SK-N-MC (cell line): ENCODE measurements around the gene NYAP2.

Source experiments
- DNase-seq: peaks from one replicate; pipeline ENCODE4 v3.0.0-alpha.2; 2011; ENCODE audit warnings: low read depth, low spot score
- H3K27ac ChIP-seq: fragments of 200-600 bp; sonication (generic); 2 replicates; pipeline ENCODE4 v1.5.1; 2016; ENCODE audit warnings: mixed run types
- H3K36me3 ChIP-seq: fragments of 200-600 bp; sonication (generic); 2 replicates; pipeline ENCODE4 v1.6.1; 2017; ENCODE audit warnings: antibody characterized with exemption, low read length, mixed read lengths; ENCODE audit not compliant: insufficient read depth
- H3K4me3 ChIP-seq: fragments of 200-600 bp; sonication (generic); 2 replicates; pipeline ENCODE4 v1.5.1; 2016
- H3K9ac ChIP-seq: fragments of 200-600 bp; sonication (generic); 2 replicates; pipeline ENCODE4 v1.8.0; 2017; ENCODE audit warnings: mixed run types, mixed read lengths; ENCODE audit not compliant: insufficient read length
- H3K9me3 ChIP-seq: fragments of 200-600 bp; sonication (generic); 2 replicates; pipeline ENCODE4 v1.6.1; 2017; ENCODE audit warnings: low read depth, mild to moderate bottlenecking, antibody characterized with exemption, low read length, moderate library complexity, mixed read lengths
- EZH2 ChIP-seq: fragments of 200-600 bp; sonication (generic); IDR thresholded peaks from one replicate; pipeline ENCODE4 v1.6.1; 2017; ENCODE audit warnings: antibody characterized with exemption
- FOXP2 ChIP-seq: optimal IDR thresholded peaks from 2 replicates; pipeline ENCODE3; 2011; ENCODE audit warnings: mild to moderate bottlenecking, moderate library complexity; ENCODE audit not compliant: insufficient read depth; ENCODE audit errors: extremely low read length, control extremely low read depth
- POLR2AphosphoS5 ChIP-seq: IDR thresholded peaks from 2 replicates; pipeline ENCODE4 v1.6.1; 2012; ENCODE audit warnings: mild to moderate bottlenecking, low read depth, low read length, borderline replicate concordance

The NYAP2 gene

DNA sequence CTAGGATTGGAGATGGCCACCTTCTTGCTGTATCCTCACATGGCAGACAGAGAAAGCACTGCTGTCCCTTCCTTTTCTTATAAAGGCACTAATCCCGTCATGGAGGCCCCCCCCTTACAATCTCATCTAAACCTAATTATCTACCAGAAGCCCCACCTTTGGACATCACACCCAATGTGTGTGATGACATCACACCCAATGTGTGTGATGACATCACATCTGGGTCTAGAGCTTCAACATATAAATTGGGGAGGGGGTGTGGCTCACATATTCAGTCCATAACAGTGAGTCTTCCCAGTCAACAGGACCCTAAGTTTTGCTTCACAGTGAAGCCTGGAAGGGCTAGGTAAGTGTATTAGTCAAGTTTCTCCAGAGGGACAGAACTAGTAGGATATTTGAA is 213.1 kb downstream of the NYAP2 start:
- TF ChIP-seq POLR2AphosphoS5 (no peak), EZH2 (no peak), FOXP2 (no peak)
- no peaks in the 10 kb centered on the region for H3K36me3 ChIP-seq
- H3K27ac ChIP-seq, result no peak overlapping the region
- DNase-seq, result no peak
- H3K9me3 ChIP-seq, result no peaks in the 10 kb centered on the region
- no peak overlapping the region for H3K9ac ChIP-seq
- no peak overlapping the region for H3K4me3 ChIP-seq

- H3K27ac ChIP-seq, result no peak overlapping the region
- TF ChIP-seq POLR2AphosphoS5 (no peak), FOXP2 (no peak), EZH2 (no peak)
- no peaks in the 10 kb centered on the region for H3K36me3 ChIP-seq
- H3K4me3 ChIP-seq, result no peak overlapping the region
- H3K9me3 ChIP-seq, result no peaks in the 10 kb centered on the region
- no peak for DNase-seq
- H3K9ac ChIP-seq, result no peak overlapping the region
Measured at GRCh38 chr2:225614915-225615314, 215.4 kb downstream of the NYAP2 start.

GRCh38 chr2:225615514-225615913 is 216.0 kb downstream of the NYAP2 start:
- Histone ChIP-seq H3K9ac (no peak overlapping the region), H3K27ac (no peak overlapping the region), H3K4me3 (no peak overlapping the region), H3K9me3 (no peaks in the 10 kb centered on the region), H3K36me3 (no peaks in the 10 kb centered on the region)
- no peak for DNase-seq
- TF ChIP-seq POLR2AphosphoS5 (no peak), FOXP2 (no peak), EZH2 (no peak)

GRCh38 chr2:225616372-225616771 is 216.9 kb downstream of the NYAP2 start:
- TF ChIP-seq POLR2AphosphoS5 (no peak), FOXP2 (no peak), EZH2 (no peak)
- Histone ChIP-seq H3K9ac (no peak overlapping the region), H3K9me3 (no peaks in the 10 kb centered on the region), H3K27ac (no peak overlapping the region), H3K4me3 (no peak overlapping the region), H3K36me3 (no peaks in the 10 kb centered on the region)
- DNase-seq, result no peak

DNA sequence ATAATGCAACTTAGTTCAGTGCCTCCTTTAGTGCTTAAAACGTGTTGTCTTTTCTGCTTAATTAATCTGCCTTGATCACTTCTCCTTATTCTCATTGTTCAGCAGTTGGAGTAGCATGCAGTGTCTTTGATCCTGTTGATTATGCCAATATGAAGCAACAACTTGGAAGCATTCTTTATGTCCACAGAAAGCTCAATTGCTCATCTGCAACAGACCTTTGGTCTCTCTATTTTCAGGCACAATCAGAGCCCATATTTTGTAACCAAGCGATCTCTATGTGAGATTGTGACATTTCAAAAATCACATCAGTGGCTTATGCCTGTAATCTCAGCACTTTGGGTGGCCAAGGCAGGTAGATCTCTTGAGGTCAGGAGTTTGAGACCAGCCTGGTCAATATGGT is 217.3 kb downstream of the NYAP2 start:
- Histone ChIP-seq H3K9ac (no peak overlapping the region), H3K9me3 (no peaks in the 10 kb centered on the region), H3K36me3 (no peaks in the 10 kb centered on the region), H3K27ac (no peak overlapping the region), H3K4me3 (no peak overlapping the region)
- no peak for DNase-seq
- TF ChIP-seq POLR2AphosphoS5 (no peak), FOXP2 (no peak), EZH2 (no peak)

- Histone ChIP-seq H3K27ac (no peak overlapping the region), H3K36me3 (no peaks in the 10 kb centered on the region), H3K4me3 (no peak overlapping the region), H3K9me3 (no peaks in the 10 kb centered on the region), H3K9ac (no peak overlapping the region)
- no peak for DNase-seq
- TF ChIP-seq EZH2 (no peak), FOXP2 (no peak), POLR2AphosphoS5 (no peak)
Measured at GRCh38 chr2:225620227-225620626, 220.7 kb downstream of the NYAP2 start.

- Histone ChIP-seq H3K36me3 (no peaks in the 10 kb centered on the region), H3K9ac (no peak overlapping the region), H3K4me3 (no peak overlapping the region), H3K27ac (no peak overlapping the region), H3K9me3 (no peaks in the 10 kb centered on the region)
- no peak for DNase-seq
- TF ChIP-seq POLR2AphosphoS5, result no peak
- no peak for TF ChIP-seq EZH2
- TF ChIP-seq FOXP2, result no peak
Measured at GRCh38 chr2:225630824-225631533, 231.5 kb downstream of the NYAP2 start.

DNA sequence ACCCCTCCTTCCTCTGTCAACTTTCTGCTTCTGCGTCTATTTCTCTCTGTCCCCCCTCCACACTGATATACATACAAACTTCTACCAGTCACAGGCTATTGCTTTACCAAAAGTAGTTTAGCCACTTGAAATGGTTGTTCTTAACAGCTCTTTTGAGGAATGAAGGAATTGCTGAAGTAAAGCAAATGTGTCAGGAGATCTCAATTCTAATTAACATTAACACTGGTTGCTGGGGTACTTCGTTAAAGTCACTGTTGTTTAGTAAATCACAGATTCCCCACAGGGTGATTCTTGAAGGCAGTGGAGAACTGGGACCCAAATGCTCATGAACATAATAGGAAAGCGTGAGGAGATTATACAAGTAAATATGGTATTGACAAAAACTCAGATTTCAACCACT is 232.8 kb downstream of the NYAP2 start:
- no peak for DNase-seq
- Histone ChIP-seq H3K4me3 (no peak overlapping the region), H3K9ac (no peak overlapping the region), H3K36me3 (no peaks in the 10 kb centered on the region), H3K27ac (no peak overlapping the region), H3K9me3 (no peaks in the 10 kb centered on the region)
- TF ChIP-seq EZH2 (no peak), POLR2AphosphoS5 (no peak), FOXP2 (no peak)

DNA sequence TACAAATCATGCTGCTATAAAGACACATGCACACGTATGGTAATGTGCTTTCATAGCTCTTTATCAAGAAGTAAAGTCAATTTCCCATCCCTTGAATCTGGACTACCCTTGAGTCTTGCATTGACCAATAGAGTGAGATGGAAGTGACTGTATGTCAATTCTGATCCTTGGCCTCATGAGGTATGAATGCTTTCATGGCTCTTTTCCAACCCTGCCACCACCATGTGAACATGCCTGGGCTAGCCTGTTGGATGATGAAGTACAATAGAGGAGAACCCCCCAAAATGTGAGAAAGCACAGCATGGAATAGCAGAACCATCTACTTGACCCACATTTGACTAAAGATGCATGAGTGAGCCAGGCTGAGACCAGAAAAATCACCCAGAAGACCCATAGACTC is 237.0 kb downstream of the NYAP2 start:
- H3K4me3 ChIP-seq, result no peak overlapping the region
- no peak overlapping the region for H3K27ac ChIP-seq
- H3K9me3 ChIP-seq, result no peaks in the 10 kb centered on the region
- no peak for DNase-seq
- no peaks in the 10 kb centered on the region for H3K36me3 ChIP-seq
- TF ChIP-seq POLR2AphosphoS5 (no peak), EZH2 (no peak), FOXP2 (no peak)
- no peak overlapping the region for H3K9ac ChIP-seq
